KOPT-K1 (cell line): ENCODE data around the gene FAM135A.
"Not testable (repeated sequence)": the region's sequence is repeated elsewhere in the genome, so short reads cannot be mapped to it uniquely, and the experiment has no call there.

Source experiments
- H3K27ac ChIP-seq: fragments of 200-600 bp; sonication (generic); 2 replicates; pipeline ENCODE4 v1.5.1; 2016; ENCODE audit warnings: antibody characterized with exemption, mild to moderate bottlenecking, low read depth, low read length; ENCODE audit not compliant: poor library complexity, severe bottlenecking
- H3K36me3 ChIP-seq: fragments of 200-600 bp; sonication (generic); 2 replicates; pipeline ENCODE4 v1.5.1; 2017; ENCODE audit warnings: antibody characterized with exemption, mild to moderate bottlenecking, low read length, moderate library complexity; ENCODE audit not compliant: insufficient read depth
- H3K9me3 ChIP-seq: fragments of 200-600 bp; sonication (generic); 2 replicates; pipeline ENCODE4 v1.5.1; 2017; ENCODE audit warnings: antibody characterized with exemption, low read length, mild to moderate bottlenecking; ENCODE audit not compliant: insufficient read depth, poor library complexity, severe bottlenecking

The FAM135A gene

GRCh38 chr6:70574643-70575042 is 161.3 kb downstream of the FAM135A start:
- Histone ChIP-seq H3K27ac (no peak overlapping the region), H3K36me3 (peaks cover 4% of the 10 kb centered on the region), H3K9me3 (no peaks in the 10 kb centered on the region)

GRCh38 chr6:70575899-70576495 is 162.7 kb downstream of the FAM135A start:
- Histone ChIP-seq H3K27ac (no peak overlapping the region), H3K9me3 (no peaks in the 10 kb centered on the region), H3K36me3 (peaks cover 11% of the 10 kb centered on the region)

- Histone ChIP-seq H3K9me3 (no peaks in the 10 kb centered on the region), H3K36me3 (peaks cover 52% of the 10 kb centered on the region), H3K27ac (no peak overlapping the region)
These were observed 172.8 kb downstream of the FAM135A start for GRCh38 chr6:70586114-70586513.

DNA sequence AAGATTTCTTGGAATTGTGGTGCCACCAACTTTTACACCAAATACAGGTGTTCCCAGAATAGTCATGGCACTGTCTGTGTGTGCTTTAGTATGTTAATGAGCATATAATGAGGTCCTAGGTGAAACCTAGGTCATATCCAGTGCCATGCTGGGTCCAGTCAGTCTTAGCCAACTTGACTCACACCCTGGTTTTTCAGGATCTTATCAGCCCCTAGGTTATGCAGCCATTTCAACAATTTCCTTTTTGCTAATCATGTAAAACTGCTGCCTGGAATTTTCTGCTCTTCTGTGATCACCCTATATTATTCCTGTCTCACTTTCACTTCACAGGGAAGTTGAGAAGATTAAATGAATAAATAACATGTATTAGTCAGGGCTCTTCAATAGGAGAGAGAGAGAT is 177.1 kb downstream of the FAM135A start:
- peaks cover 15% of the 10 kb centered on the region; the same call in 1 of the 2 replicates for H3K36me3 ChIP-seq

DNA sequence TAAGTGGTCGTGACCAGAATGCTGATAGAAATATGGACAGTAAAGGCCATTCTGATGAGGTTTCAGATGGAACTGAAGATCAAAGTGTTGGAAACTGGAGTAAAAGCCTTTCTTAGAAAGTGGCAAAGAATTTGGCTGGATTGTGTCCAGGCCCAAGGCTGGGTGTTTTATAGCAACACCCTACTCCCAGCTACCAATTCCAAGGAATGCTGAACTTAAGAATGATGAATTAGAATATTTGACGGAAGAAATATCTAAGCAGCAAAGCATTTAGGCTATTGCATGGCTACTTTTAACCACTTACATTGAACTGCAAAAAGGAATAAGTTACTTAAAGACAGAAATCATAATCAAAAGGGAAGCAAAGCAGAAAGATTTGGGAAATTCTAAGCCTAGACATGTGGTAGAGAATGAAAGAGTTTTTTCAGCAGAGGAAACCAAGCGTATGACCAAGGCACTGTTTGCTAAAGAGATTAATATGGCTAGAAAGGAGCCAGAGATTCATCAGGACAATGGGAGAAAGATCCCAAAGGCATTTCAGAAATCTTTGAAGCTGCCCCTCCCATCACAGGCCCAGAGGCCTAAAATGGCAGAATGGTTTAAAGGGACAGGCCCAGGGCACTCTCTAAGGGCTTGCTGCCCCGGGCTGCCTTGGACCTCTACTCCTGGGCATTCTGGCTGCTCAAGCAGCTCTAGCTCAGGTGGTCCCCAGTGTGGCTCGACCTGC is 179.2 kb downstream of the FAM135A start:
- Histone ChIP-seq H3K27ac (no peak overlapping the region), H3K9me3 (no peaks in the 10 kb centered on the region), H3K36me3 (peaks cover 13% of the 10 kb centered on the region; the same call in 1 of the 2 replicates)

More for the DNA sequence above, 177.1 kb downstream of the FAM135A start:
- Histone ChIP-seq H3K9me3 (no peaks in the 10 kb centered on the region), H3K27ac (no peak overlapping the region)

GRCh38 chr6:70593118-70593486 is 179.8 kb downstream of the FAM135A start:
- Histone ChIP-seq H3K36me3 (peaks cover 13% of the 10 kb centered on the region; the same call in 1 of the 2 replicates), H3K27ac (no peak overlapping the region), H3K9me3 (no peaks in the 10 kb centered on the region)

- peaks cover 8% of the 10 kb centered on the region for H3K9me3 ChIP-seq
- H3K27ac ChIP-seq: no peak overlapping the region
- no peaks in the 10 kb centered on the region for H3K36me3 ChIP-seq
These were observed 185.9 kb downstream of the FAM135A start for GRCh38 chr6:70599187-70599586.

DNA sequence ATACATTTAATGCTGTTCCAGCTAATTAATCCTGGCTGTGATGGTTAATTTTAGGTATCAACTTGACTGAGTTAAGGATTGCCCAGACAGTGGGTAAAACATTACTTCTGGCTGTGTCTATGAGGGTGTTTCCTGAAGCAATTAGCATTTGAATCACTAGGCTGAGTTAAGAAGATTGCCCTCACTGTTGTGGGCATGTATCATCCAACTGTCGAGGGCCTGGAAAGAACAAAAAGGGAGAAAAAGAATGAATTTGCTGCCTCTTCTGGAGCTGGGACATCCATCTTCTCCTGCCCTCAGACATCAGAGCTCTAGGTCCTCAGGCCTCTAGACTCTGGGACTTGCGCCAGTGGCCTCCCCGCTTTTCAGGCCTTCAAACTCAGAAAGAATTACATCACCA is 187.7 kb downstream of the FAM135A start:
- no peaks in the 10 kb centered on the region for H3K36me3 ChIP-seq
- no peak overlapping the region for H3K27ac ChIP-seq
- peaks cover 17% of the 10 kb centered on the region for H3K9me3 ChIP-seq

DNA sequence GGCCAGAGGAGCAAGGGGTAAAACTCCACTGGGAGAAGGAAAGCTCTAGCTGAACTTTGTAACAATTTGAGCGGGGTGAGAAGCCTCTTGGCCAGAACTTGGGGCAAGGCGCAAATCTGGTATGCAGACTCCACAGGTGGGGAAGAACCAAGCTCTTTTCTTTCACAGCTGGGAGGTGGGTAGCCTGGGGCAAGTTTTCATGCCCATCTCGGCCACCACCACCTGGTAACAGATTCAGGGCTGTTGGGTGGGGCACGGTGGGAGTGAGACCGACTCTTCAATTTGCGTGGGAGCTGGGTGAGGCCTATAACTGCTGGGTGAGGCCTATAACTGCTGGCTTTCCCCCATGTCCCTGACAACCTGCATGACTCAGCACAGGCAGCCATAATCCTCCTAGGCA is 190.9 kb downstream of the FAM135A start:
- no peak overlapping the region for H3K27ac ChIP-seq
- peaks cover 17% of the 10 kb centered on the region for H3K9me3 ChIP-seq
- no peaks in the 10 kb centered on the region for H3K36me3 ChIP-seq

GRCh38 chr6:70607371-70607770 is 194.1 kb downstream of the FAM135A start:
- not testable (repeated sequence) for H3K36me3 ChIP-seq, H3K27ac ChIP-seq
- H3K9me3 ChIP-seq: peaks cover 17% of the 10 kb centered on the region

- H3K27ac ChIP-seq, H3K36me3 ChIP-seq, H3K9me3 ChIP-seq: not testable (repeated sequence)
These were observed 195.9 kb downstream of the FAM135A start for GRCh38 chr6:70609181-70609580.
